Tibial nerve (tissue), 4 donors: ENCODE results near the gene CCDC197. TPM values are rescaled to one million over a fixed set of nuclear protein-coding genes. Genes with fewer than 3 reads are reported as not detected.

Source experiments
- DNase-seq, 2 donors: peaks; one replicate each; pipeline ENCODE4 v3.0.0-alpha.2; 2019; ENCODE audit warnings: low spot score in 2 of 2
- H3K27ac ChIP-seq, 4 donors: fragments of 200-600 bp; sonication (generic) in 3 of 4; one replicate each; pipeline ENCODE4 v1.5.1; 2017 to 2019; ENCODE audit warnings: mild to moderate bottlenecking in 1 of 4
- H3K27me3 ChIP-seq, 2 donors: fragments of 200-600 bp; sonication (generic) in 1 of 2; one replicate each; pipeline versions ENCODE4 v1.5.1 to v1.6.0; 2017 to 2019
- H3K36me3 ChIP-seq, 3 donors: fragments of 200-600 bp; sonication (generic); one replicate each; pipeline ENCODE4 v1.5.1; 2018 to 2019
- H3K4me1 ChIP-seq, 4 donors: fragments of 200-600 bp; sonication (generic) in 3 of 4; one replicate each; pipeline ENCODE4 v1.5.1; 2017 to 2019
- H3K4me3 ChIP-seq, 4 donors: fragments of 200-600 bp; sonication (generic) in 3 of 4; one replicate each; pipeline ENCODE4 v1.5.1; 2017 to 2019; ENCODE audit warnings: mild to moderate bottlenecking in 1 of 4, moderate library complexity in 1 of 4
- H3K9me3 ChIP-seq, 4 donors: fragments of 200-600 bp; sonication (generic) in 3 of 4; one replicate each; pipeline ENCODE4 v1.5.1; 2017 to 2019
- CTCF ChIP-seq, 5 experiments: fragments of 200-600 bp in 3 of 5; fragments of 450-650 bp in 2 of 5; sonication (generic) in 3 of 5; IDR thresholded peaks; one replicate each; pipeline ENCODE4 v1.5.1; 2016 to 2019; ENCODE audit warnings: antibody characterized with exemption in 5 of 5, mild to moderate bottlenecking in 3 of 5, moderate library complexity in 2 of 5
- EP300 ChIP-seq, 2 donors: sonication (generic); formaldehyde crosslinking; IDR thresholded peaks; one replicate each; pipeline ENCODE4 v1.6.1; 2017; ENCODE audit warnings: antibody characterized with exemption in 2 of 2, mild to moderate bottlenecking in 1 of 2
- POLR2A ChIP-seq, 2 donors: fragments of 450-650 bp; IDR thresholded peaks; one replicate each; pipeline ENCODE4 v1.6.1; 2017; ENCODE audit warnings: antibody characterized with exemption in 2 of 2, mild to moderate bottlenecking in 2 of 2, moderate library complexity in 2 of 2
- WGBS, 2 donors: methylation state at CpG; one replicate each; pipeline ENCODE4 v1.1.5; 2018; 5-methylcytosine and 5-hydroxymethylcytosine counted together
- total RNA-seq, 4 donors: library from RNA; depleted of rRNA; stranded (reverse); fragments of >200 nt; gene quantifications; one replicate each; pipeline ENCODE4 v1.1.0, GENCODE V29; 2016

The CCDC197 gene
- total RNA-seq, 4 donors from 2014 or later, result not detected

- no peak for DNase-seq
- WGBS, 2 donors, result 62 to 75% methylated on average over 8 to 12 of the region's 12 CpGs
- no peak overlapping the region for H3K27ac ChIP-seq
- H3K4me3 ChIP-seq, result no peak overlapping the region
- H3K27me3 ChIP-seq, result no peaks in the 10 kb centered on the region
- H3K36me3 ChIP-seq, result peaks cover 0 to 47% (median 0%) of the 10 kb centered on the region in 3 donors
- TF ChIP-seq CTCF (IDR thresholded peaks at IDR 0.05) (no peak), EP300 (IDR thresholded peaks at IDR 0.05) (no peak), POLR2A (IDR thresholded peaks at IDR 0.05) (no peak)
- no peaks in the 10 kb centered on the region for H3K9me3 ChIP-seq
- peaks cover 0 to 10% (median 2%) of the 10 kb centered on the region in 4 donors for H3K4me1 ChIP-seq
These were observed 45.5 kb downstream of the CCDC197 start for GRCh38 chr14:94042433-94043091.

- Histone ChIP-seq H3K4me1 (peaks cover 0 to 10% (median 2%) of the 10 kb centered on the region in 4 donors), H3K4me3 (no peak overlapping the region), H3K9me3 (no peaks in the 10 kb centered on the region), H3K27ac (no peak overlapping the region), H3K36me3 (peaks cover 0 to 50% (median 0%) of the 10 kb centered on the region in 3 donors), H3K27me3 (no peaks in the 10 kb centered on the region)
- no peak for TF ChIP-seq EP300 (IDR thresholded peaks at IDR 0.05)
- TF ChIP-seq CTCF (IDR thresholded peaks at IDR 0.05), result no peak
- TF ChIP-seq POLR2A (IDR thresholded peaks at IDR 0.05), result no peak
- DNase-seq, result no peak
- WGBS, 2 donors, result 84 to 85% methylated on average over 12 to 13 of the region's 13 CpGs
These were observed 46.1 kb downstream of the CCDC197 start for GRCh38 chr14:94043111-94043755.

- no peaks in the 10 kb centered on the region for H3K9me3 ChIP-seq
- H3K4me3 ChIP-seq, result no peak overlapping the region
- no peak for DNase-seq
- H3K27me3 ChIP-seq, result no peaks in the 10 kb centered on the region
- TF ChIP-seq POLR2A (IDR thresholded peaks at IDR 0.05), result no peak
- TF ChIP-seq EP300 (IDR thresholded peaks at IDR 0.05), result no peak
- TF ChIP-seq CTCF (IDR thresholded peaks at IDR 0.05), result no peak
- WGBS, 2 donors, result 88 to 89% methylated on average over 14 of the region's 14 CpGs
- H3K27ac ChIP-seq, result no peak overlapping the region
- H3K36me3 ChIP-seq, result peaks cover 0 to 55% (median 5%) of the 10 kb centered on the region in 3 donors
- H3K4me1 ChIP-seq, result peaks cover 0 to 10% (median 2%) of the 10 kb centered on the region in 4 donors
These were observed 46.8 kb downstream of the CCDC197 start for GRCh38 chr14:94043756-94044475.

- Histone ChIP-seq H3K4me1 (peaks cover 0 to 10% (median 2%) of the 10 kb centered on the region in 4 donors), H3K27me3 (no peaks in the 10 kb centered on the region), H3K9me3 (no peaks in the 10 kb centered on the region), H3K36me3 (peaks cover 0 to 62% (median 12%) of the 10 kb centered on the region in 3 donors), H3K4me3 (no peak overlapping the region), H3K27ac (no peak overlapping the region)
- no peak for DNase-seq
- 87 to 94% methylated on average over 20 of the region's 20 CpGs for WGBS, 2 donors
- TF ChIP-seq EP300 (IDR thresholded peaks at IDR 0.05), result no peak
- no peak for TF ChIP-seq CTCF (IDR thresholded peaks at IDR 0.05)
- TF ChIP-seq POLR2A (IDR thresholded peaks at IDR 0.05), result no peak
These were observed 47.5 kb downstream of the CCDC197 start for GRCh38 chr14:94044476-94045091.
